GM18517 (cell line): ENCODE measurements around the gene ST6GALNAC5.

Source experiments
- ATAC-seq: cut with Tn5 transposase; IDR thresholded peaks from one replicate; pipeline ENCODE4 v1.9.1; 2021; ENCODE audit warnings: mild to moderate bottlenecking, moderate library complexity; ENCODE audit not compliant: unreplicated experiment

Gene ST6GALNAC5

DNA sequence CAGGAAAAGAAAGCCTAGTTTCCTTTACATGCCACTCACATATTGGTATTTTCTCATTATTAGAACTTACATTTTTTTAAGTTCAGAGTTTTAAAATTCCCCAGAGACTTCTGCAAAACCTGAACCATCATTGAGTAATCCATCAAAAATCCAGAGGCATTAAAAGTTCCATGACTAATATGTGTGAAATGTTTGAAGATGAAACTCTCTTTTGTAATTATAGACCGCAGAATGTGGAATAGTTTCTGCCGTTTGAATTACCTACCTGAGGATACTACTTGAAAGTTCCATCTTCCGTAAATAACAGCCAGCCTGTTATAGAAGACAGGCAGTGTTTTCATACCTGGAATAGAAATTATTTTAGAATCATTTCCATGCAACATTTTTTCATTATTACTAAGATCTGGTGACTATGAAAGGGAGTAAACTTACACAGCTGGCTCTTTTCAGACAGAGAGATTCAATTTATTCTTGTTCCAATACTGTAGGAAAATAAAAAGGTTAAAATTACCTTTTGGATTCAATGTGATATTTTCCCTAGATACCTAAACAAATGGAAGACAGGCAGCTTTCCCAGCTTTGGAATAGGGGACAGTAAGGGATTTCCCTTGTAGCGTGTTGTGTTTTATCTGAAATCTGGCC, 131.4 kb downstream of the ST6GALNAC5 start:
- no peak for ATAC-seq

DNA sequence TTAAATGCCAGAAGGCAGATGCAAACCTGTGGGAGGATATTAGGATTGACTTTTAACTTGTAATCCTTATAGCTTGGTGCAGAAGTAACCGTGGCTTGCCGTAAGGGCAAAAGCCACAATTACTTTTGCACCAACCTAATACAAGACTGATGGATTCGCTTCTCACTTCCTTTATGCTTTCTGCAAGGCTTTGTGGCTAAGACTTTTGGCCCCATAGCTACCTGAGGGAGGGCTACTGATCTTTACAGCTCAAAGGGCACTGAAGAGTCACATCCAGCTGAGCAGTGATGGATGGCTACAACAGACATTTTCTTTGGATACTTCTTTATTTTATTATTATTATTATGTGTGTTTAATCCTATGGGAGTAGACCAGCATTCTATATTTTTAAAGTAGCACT, 140.4 kb downstream of the ST6GALNAC5 start:
- no peak for ATAC-seq

DNA sequence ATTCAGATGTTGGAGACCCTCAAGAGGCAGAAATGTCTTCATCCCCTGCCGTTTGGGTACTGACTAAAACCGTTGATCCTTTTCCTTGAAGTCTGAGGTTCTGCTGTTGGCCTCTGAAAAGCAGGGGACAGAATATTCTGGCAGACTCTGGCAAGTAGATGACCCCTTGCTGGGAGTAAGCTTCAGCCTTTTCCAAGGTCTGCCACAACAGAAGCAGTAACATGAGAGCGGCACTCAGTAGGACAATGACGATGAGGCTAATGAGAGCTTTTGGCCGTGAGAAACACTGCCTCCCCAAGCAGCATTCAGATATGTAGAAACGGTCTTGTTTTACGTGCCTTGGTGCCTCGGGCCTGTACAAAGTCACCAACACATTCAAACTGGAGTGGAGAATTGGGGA, 143.7 kb downstream of the ST6GALNAC5 start:
- no peak for ATAC-seq

DNA sequence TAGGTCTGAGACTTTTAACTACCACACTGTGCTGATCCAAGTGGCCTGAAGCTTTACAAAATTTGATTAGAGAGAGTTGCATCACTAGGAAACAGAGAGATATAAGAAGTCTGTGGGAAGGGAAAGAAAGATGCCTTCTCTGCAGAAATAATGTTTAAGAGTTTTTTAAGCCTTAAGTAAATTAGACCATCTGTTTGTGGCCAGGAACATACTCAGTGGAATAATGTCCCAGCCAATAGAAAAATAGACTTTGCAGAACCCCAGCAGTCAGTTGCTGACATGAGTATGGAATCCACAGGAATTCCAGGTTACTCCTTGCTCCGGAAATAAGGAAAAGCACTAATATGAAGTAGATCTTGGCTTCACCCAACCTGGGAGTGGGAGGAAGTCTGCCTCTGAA, 144.8 kb downstream of the ST6GALNAC5 start:
- no peak for ATAC-seq

DNA sequence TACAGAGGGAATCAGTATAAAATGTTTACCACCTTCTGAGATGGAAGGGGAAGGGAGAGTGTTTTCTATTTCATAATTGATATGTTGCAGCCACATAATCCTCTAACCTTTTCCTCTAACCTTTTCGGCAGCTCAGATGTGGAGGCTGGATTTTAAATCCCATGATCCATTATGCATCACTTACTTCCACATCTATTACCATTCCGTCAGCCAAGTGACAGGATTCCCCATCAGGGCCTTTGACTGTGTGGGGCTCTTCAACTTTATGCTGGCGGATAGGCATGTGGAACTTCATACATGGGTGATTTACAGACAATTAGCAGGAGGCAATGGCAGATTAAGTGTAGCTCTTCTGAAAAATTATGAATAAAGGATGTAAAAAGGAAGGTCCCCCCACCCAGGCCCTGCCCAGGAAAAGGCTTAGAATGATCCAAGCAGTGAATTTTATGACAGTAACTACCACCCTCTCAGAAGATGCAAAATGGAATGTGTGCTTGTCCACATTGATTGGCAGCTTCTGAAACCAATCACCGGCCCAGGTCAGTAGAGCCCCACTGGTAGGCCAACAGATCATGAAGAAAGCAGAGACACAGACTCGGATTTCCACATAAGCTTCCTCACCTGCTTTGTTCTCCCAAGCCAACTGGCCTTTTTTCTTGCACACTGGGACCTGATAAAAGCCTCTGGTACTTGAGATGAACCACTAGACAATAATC, 147.0 kb downstream of the ST6GALNAC5 start:
- ATAC-seq, result no peak

DNA sequence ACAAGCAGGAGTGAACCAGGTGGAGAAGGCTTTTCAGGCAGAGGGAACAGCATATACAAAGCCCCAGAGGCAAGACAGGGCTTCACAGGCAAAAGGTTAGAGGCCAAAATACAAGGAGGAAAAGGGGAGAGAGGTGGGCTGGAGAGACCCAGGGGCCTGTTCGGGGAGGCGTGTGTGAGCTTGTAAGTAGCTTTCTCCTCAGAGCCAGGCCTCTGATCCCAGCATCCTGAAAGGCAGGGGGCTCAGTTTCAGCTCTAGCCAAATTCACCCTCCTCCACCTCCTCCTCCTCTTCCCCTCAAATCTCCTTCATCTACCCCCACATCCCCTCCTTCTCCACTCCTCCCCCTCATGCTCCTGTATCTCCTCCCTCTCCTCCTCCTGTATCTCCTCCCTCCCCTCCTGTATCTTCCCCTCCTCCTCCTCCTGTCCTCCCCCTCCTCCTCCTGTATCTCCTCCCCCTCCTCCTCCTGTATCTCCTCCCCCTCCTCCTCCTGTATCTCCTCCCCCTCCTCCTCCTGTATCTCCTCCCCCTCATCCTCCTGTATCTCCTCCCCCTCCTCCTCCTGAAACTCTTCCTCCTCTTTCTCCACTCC, 148.6 kb downstream of the ST6GALNAC5 start:
- no peak for ATAC-seq

DNA sequence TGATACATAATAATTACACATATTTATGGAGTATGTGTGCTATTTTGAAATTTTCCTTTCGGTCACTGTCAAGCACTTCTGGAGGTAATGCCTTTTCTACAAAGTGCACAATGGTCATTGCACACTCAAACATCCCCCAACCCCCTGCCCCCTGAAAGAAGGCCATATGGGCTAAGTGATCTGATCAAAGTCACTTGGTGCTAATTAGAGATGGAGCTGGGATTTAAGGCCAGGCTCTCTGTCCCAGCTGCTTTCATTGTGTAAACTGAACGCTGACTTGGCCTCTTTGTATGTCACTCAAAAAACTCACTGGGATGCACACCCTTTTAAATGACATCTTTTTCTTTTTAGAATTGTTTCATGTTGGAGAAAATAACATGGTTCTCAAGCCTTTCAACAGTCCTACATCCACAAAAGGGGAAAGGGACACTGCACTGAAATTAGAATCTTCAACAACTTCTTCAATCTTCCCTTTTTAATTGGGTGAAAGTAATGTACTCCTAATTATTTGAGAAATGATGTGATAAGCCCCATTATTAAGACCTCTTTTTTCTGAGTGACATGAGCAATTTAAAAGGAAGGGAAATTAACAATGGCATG, 149.2 kb downstream of the ST6GALNAC5 start:
- ATAC-seq, result no peak

DNA sequence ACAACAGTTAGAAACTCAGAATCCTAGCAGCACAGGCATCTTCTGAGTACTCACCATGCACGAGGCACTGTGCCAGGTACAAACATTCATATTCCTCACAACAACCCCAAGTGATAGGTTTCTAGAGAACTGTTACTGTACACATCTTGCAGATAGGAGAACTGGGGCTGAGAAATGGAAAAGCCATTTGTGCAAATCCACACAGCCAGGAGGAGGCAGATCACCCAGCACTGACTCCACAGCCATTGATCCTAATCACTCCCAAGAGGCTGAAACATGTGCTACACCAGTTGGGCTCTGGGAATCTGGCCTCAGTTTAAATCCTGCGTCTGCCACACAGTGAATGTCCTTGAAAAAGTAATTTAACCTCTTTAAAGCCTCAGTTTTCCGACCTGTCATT, 151.0 kb downstream of the ST6GALNAC5 start:
- ATAC-seq, result no peak

DNA sequence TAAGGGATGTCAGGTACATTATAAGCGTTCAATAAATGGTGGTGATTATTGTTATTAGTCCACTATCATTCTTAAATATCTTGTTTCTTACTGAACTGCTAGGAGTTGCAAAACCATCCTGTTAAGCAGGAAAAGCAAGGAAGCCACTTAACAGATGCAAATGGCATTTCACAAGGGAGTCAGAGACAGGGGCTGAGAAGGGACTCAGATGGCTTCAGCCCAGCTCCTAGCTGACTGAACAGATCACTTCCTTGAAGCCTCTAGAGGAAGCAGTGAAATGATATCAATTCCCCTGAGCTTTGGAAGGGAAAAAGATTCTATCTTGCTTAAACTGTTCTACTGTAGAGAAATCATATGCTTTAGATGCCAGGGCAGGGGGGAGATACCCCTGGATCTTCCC, 151.5 kb downstream of the ST6GALNAC5 start:
- ATAC-seq, result no peak

DNA sequence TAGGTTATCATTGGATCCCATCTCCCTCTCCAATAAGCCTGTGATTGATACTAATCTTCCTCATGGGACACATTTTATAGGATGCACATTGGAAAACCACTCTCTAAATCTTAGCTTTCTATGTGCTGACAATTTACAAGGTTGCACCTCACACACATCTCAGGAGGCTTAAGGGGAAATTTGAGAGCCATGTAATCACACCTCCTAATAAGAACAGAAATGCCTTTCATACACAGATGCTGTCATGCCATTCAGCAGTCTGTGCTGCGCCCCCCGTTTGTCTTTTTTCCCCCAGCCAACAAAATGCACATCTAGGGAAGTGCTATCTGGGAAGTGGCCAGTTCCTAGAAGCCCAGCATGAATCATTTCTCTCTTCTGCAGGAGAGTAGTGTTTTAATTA, 154.5 kb downstream of the ST6GALNAC5 start:
- ATAC-seq, result no peak

DNA sequence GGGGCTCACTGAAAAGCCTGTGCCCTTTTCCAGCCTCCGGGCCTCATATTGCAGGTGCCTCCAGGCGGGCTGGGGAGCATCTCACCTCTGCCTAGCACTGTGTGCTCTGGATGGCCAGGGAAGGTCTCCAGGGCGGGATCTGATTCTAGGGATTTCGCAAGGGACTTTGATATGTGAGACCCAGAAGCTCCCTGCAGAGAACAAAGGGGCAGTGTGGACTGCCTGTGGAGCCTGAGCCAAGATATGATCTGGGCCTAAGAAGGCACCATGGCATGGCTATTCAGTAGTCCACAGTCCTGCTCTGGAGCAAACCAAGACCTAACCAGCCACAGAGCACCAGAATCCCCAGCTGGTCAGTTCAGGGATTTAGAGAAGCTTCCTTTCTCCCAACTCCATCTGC, 157.2 kb downstream of the ST6GALNAC5 start:
- ATAC-seq, result no peak

DNA sequence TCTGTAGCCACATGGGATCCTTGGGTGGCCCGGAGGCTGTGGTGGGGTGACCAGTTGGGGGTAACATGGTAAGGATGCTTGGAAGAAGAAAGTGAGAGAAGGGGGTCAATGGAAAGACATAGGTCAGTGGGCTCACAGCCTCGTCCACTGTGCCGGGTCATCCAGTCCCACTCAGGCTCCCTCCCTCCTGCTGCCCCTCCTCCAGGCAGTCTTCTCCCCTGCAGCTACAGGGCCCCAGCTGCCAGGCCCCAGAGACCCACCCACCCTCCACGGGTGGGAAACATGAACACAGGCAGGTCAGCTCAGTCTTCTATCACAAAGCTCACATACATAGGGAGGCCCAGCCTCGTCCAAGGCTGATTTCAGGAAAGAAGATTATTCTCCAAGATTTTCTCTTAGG, 158.3 kb downstream of the ST6GALNAC5 start:
- no peak for ATAC-seq

DNA sequence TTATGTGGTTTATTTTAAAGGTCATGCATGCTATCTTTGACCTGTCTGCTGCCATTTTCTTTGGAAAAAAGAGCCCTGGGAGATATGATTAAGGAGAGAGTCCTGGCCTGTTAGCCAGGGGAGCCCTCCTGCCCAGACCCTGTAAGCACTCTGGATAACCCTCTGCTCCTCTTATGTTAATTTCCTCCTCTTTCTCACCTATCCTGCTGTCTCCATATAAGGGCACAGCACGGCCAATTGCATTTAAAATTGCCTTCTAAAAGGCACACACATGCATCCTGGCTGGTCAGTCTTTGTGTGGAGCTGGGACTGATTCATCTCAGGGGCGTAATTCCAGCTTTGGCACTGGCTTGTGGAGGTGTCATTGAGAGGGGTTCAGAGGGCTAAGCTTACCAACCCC, 158.9 kb downstream of the ST6GALNAC5 start:
- ATAC-seq, result no peak

DNA sequence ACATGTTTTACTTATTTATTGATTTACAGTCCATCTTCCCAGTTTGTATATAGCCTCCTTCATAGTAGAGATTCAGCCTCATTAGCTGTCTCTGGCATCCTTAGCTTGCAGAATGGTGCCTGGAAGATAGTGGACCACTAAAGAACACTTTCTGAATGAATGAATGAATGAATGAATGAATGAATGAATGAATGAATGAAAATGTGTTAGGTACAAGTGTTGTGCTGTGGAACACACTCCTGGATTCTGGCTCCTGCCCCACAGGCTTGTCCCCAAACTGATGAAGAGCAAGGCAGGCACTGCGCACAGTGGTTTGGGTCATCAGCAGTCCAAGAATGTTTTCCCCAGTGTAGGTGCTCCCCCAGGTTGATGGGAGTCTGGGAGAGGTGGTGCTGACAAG, 159.4 kb downstream of the ST6GALNAC5 start:
- ATAC-seq, result no peak

DNA sequence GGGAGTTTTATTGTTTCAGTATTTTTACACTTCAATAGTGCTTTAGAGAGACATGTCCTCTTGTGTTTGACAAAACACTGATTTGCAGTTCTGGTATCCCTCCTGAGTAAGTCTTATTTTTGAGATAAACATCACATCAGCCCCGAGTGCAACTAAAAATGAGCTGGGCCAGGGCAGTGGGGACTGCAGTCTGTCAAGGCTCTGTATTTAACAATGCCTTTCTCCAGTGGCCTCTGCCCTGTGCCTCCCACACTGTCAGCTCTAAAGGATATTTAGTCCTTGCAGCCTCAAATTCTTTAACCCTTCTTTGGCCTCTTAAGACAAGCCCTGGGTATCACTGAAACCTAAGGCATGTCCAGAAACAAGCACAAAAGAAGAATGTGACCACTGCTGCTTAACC, 160.6 kb downstream of the ST6GALNAC5 start:
- ATAC-seq, result no peak

DNA sequence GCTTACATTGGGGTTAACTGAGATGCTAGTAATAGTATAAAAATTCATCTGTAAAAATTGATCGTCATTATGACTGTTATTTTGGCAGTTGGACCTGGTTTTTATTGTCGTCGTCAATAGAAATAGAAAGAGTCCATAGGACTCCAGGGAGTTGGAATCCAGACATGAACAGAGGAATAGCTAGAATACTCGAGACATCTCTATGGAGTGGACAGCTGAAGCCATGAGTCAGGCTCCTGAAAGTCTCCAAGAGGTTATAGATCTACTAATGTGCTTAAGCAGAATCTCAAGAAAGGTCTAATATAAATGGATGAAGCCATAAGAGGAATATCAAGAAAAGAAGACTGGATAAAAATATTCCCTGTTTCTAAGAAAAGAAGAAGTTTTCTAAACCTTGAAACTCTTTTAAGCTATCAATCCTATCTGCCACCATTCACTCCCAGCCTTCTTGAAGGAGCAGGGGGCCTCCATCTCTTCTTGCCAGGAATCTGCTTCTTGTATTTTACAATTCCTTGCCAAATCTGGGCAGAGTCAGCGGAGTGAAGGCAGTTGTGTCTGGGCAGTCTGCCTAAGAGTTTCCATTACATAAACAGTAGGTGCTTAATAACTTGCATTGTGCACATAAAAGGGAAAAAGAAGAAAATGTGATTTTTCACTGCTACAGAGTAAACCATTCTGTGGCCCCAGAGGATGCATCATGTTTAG, 163.3 kb downstream of the ST6GALNAC5 start:
- ATAC-seq, result no peak

DNA sequence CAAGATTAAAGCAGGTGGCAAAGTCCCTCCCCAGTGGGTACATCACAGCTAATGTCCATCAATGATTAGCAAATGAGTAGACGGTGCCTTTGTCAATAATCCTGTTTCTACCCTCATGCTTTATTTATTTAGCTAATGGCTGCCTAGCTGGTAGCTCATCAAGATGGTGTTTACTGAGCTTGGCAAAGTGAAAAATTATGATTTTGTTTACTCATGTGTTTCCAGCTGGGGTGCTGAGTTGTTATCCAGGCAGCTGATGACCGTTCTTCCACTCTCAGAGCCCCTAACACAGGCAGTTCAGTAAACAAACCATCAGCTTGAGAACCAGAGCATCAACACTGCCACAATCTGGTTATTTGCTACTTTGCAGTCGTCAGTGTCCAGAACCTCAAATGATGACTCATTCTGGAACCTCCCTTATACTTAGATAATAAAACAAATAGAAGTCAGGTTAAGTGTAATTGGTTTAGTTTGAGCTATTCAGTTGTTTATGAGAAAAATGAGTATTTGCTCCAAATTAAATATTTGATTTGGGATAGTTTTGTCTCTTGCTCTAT, 163.9 kb downstream of the ST6GALNAC5 start:
- ATAC-seq, result no peak

DNA sequence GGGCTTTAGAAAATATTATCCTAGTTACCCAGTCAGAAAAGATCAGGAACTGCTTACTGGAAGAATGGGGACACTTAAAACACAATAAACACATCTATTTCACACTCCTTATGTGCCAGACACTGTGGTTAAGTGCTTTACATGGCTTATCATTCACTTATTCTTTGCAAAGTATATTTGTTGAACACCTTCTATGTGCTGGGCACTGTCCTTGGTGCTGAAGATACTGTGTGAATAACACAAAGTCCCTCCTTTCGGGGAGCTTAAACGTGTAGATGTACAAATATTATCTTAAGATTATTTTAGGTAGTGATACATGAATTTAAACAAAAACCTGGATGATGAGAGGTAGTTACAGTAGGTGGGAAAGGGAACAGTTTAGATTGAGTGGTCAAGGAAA, 169.3 kb downstream of the ST6GALNAC5 start:
- no peak for ATAC-seq

DNA sequence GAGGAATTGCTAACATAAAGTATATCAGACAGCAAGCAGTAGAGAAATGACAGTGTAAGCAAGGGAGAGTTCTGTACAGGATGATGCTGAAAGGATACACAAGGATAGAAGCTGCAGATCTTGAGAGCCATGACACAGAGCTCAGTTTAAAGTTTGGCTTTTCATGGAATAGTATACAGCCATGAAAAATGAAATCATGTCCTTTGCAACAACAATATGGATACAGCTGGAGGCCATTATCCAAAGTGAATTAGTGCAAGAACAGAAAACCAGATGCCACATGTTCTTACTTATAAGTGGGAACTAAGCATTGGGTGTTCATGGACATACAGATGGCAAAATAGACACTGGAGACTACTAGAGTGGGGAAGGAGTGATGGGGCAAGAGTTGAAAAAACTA, 169.8 kb downstream of the ST6GALNAC5 start:
- ATAC-seq, result no peak

DNA sequence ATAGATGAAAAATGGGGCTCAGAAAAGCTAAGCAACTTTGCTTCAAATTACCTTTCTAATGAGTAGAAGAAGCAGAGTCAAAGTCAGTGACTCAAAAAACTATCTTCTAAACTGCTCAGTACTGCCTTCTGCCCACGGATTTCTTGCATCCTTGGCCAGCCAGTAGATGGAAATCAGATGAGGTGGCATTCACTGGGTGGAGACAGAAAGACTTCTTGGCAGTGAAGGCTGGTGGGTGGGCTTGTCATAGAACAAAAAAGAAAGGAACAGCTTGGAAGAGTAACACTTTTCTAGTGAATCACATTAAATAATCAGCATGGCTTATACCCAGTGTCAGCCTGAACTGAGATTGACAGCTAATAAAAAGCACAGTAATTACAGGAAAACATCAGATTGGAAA, 170.7 kb downstream of the ST6GALNAC5 start:
- ATAC-seq, result no peak

DNA sequence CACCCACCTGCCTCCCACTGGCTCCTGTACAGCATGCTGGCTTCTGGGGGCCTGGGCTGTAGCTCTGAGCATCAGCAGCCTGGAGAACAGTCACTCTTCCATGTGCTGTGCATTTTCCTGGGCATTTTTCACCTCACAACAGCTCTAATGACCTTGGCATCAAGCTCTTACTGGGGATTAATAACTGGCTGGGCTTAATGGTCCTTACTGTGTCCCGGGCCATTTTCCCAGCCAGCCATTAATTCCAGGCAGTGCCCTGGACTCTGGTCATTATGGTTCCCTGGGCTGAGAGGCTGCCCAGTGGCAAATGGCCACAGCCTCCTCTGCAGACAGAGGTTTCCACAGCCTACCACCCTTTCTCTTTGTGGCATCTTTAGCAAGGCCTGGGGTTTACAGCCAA, 171.8 kb downstream of the ST6GALNAC5 start:
- no peak for ATAC-seq
